WTC11 (cell line): Measurements from ENCODE around the gene ITGAX. TPM values are rescaled to one million over a fixed set of nuclear protein-coding genes. Genes with fewer than 3 reads are reported as not detected.

ENCODE experiments used
- ATAC-seq: fragments of 200-7000 bp; cut with Tn5 transposase; 2 replicates; pipeline ENCODE4 v1.10.0; 2021; ENCODE audit warnings: mild to moderate bottlenecking, moderate library complexity
- CTCF ChIA-PET: fragments of 300-600 bp; sonication (Branson Sonifier 250); formaldehyde crosslinking; loops from one replicate; lab custom pipeline; 2021; ENCODE audit warnings: antibody characterized with exemption; lab: Charles Lee
- POLR2A ChIA-PET: fragments of 350-600 bp; sonication (Branson Sonifier 250); formaldehyde crosslinking; loops from one replicate; lab custom pipeline; 2021; ENCODE audit warnings: antibody characterized with exemption; lab: Charles Lee
- DNase-seq: peaks from one replicate; pipeline ENCODE4 v3.0.0; 2021; ENCODE audit warnings: low spot score
- H3K27ac Mint-ChIP-seq: 2 replicates; pipeline ENCODE4 v1.8.0; 2021; ENCODE audit warnings: mixed read lengths
- H3K27me3 Mint-ChIP-seq: 2 replicates; pipeline ENCODE4 v1.8.0; 2021; ENCODE audit warnings: low read depth, mild to moderate bottlenecking, moderate library complexity, mixed read lengths
- H3K36me3 Mint-ChIP-seq: 2 replicates; pipeline ENCODE4 v1.8.0; 2021; ENCODE audit warnings: mixed read lengths
- H3K4me1 Mint-ChIP-seq: 2 replicates; pipeline ENCODE4 v1.8.0; 2022; ENCODE audit warnings: mixed read lengths
- H3K4me3 Mint-ChIP-seq: 2 replicates; pipeline ENCODE4 v1.8.0; 2021; ENCODE audit warnings: mild to moderate bottlenecking, moderate library complexity, mixed read lengths
- H3K9me3 Mint-ChIP-seq: 2 replicates; pipeline ENCODE4 v1.8.0; 2021; ENCODE audit warnings: mixed read lengths
- CREB1 ChIP-seq: sonication (generic); formaldehyde crosslinking; IDR thresholded peaks from 2 replicates; pipeline ENCODE4 v1.8.0; 2023; ENCODE audit warnings: mild to moderate bottlenecking, missing genetic modification reagents
- EMX1 ChIP-seq: fragments of 250-450 bp; sonication (Bioruptor Pico); IDR thresholded peaks from 2 replicates; pipeline ENCODE4 v1.8.0; 2021; ENCODE audit warnings: mild to moderate bottlenecking
- ETV6 ChIP-seq: sonication (generic); formaldehyde crosslinking; IDR thresholded peaks from 2 replicates; pipeline ENCODE4 v1.8.1; 2022; ENCODE audit warnings: mild to moderate bottlenecking, missing genetic modification reagents
- GTF2I ChIP-seq: fragments of 250-450 bp; sonication (Bioruptor Pico); conservative IDR thresholded peaks from 2 replicates; pipeline ENCODE4 v1.4.0; 2021; ENCODE audit warnings: mild to moderate bottlenecking
- NR3C1 ChIP-seq: sonication (generic); formaldehyde crosslinking; conservative IDR thresholded peaks from 2 replicates; pipeline ENCODE4 v1.8.1; 2023; ENCODE audit warnings: low read depth, mild to moderate bottlenecking, missing genetic modification reagents
- SOX15 ChIP-seq: fragments of 250-450 bp; sonication (Bioruptor Pico); IDR thresholded peaks from 2 replicates; pipeline ENCODE4 v1.9.0; 2021; ENCODE audit warnings: mild to moderate bottlenecking
- SP1 ChIP-seq: sonication (generic); formaldehyde crosslinking; conservative IDR thresholded peaks from 2 replicates; pipeline ENCODE4 v1.8.1; 2022; ENCODE audit warnings: missing genetic modification reagents
- TCF7 ChIP-seq: sonication (generic); formaldehyde crosslinking; IDR thresholded peaks from 2 replicates; pipeline ENCODE4 v1.8.0; 2022; ENCODE audit warnings: mild to moderate bottlenecking, low read depth, missing genetic modification reagents, moderate library complexity
- TEAD4 ChIP-seq: sonication (generic); formaldehyde crosslinking; IDR thresholded peaks from 2 replicates; pipeline ENCODE4 v1.8.0; 2022; ENCODE audit warnings: mild to moderate bottlenecking, missing genetic modification reagents
- ZBTB21 ChIP-seq: sonication (generic); formaldehyde crosslinking; IDR thresholded peaks from 2 replicates; pipeline ENCODE4 v1.8.1; 2023; ENCODE audit warnings: mild to moderate bottlenecking, missing genetic modification reagents, borderline replicate concordance
- ZNF121 ChIP-seq: sonication (generic); formaldehyde crosslinking; IDR thresholded peaks from 2 replicates; pipeline ENCODE4 v1.8.0; 2023; ENCODE audit warnings: missing genetic modification reagents
- ZNF219 ChIP-seq: sonication (generic); formaldehyde crosslinking; IDR thresholded peaks from 2 replicates; pipeline ENCODE4 v1.8.0; 2023; ENCODE audit warnings: missing genetic modification reagents, mild to moderate bottlenecking, borderline replicate concordance
- total RNA-seq: library from RNA; stranded (reverse); gene quantifications from 3 replicates; pipeline ENCODE4 v1.2.3, GENCODE V29; 2021
- TF ChIP-seq, protein P1 (sequence below): sonication (generic); formaldehyde crosslinking; IDR thresholded peaks from 2 replicates; pipeline ENCODE4 v1.8.0; 2022; ENCODE audit warnings: missing genetic modification reagents
- TF ChIP-seq, protein P2 (sequence below): sonication (generic); formaldehyde crosslinking; IDR thresholded peaks from 2 replicates; pipeline ENCODE4 v1.8.1; 2022; ENCODE audit warnings: mild to moderate bottlenecking, missing genetic modification reagents, moderate library complexity, borderline replicate concordance
- TF ChIP-seq, protein P3 (sequence below): fragments of 250-450 bp; sonication (Bioruptor Pico); conservative IDR thresholded peaks from 2 replicates; pipeline ENCODE4 v1.9.0; 2021; ENCODE audit warnings: mild to moderate bottlenecking
- TF ChIP-seq, protein P4 (sequence below): sonication (generic); formaldehyde crosslinking; IDR thresholded peaks from 2 replicates; pipeline ENCODE4 v1.8.0; 2023; ENCODE audit warnings: mild to moderate bottlenecking, missing genetic modification reagents
- TF ChIP-seq, protein P5 (sequence below): sonication (generic); formaldehyde crosslinking; IDR thresholded peaks from 2 replicates; pipeline ENCODE4 v1.8.1; 2023; ENCODE audit warnings: mild to moderate bottlenecking, missing genetic modification reagents, borderline replicate concordance
- TF ChIP-seq, protein P6 (sequence below): sonication (generic); formaldehyde crosslinking; conservative IDR thresholded peaks from 2 replicates; pipeline ENCODE4 v1.8.1; 2022; ENCODE audit warnings: mild to moderate bottlenecking, missing genetic modification reagents
- TF ChIP-seq, protein P7 (sequence below): sonication (generic); formaldehyde crosslinking; IDR thresholded peaks from 2 replicates; pipeline ENCODE4 v1.8.0; 2023; ENCODE audit warnings: missing genetic modification reagents

ITGAX gene
- total RNA-seq, 1 experiment from 2014 or later: 0.33 TPM

DNA sequence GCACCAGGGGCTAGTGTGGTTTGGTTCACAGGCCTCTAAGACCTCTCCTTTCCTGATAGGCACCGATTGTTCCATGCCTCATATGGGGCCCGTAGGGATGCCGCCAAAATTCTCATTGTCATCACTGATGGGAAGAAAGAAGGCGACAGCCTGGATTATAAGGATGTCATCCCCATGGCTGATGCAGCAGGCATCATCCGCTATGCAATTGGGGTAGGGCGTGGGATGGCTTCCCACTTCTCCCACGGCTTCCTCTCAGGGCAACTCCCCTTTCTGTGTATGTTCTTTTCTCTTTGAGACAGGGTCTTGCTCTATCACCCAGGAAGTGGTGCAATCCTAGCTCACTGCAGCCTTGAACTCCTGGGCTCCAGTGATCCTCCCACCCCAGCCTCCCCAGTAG, 5.3 kb downstream of the ITGAX start:
- ChIA-PET CTCF (interaction anchor here (3.9 kb wide), 1 partner anchor 22 kb away, joined by 21 read pairs; no protein-coding TSS in a partner anchor), POLR2A (no interaction called here)
- ATAC-seq (no peak), DNase-seq (no peak)
- Mint-ChIP-seq H3K9me3 (no peaks in the 10 kb centered on the region), H3K4me3 (no peak overlapping the region), H3K4me1 (peaks cover 2% of the 10 kb centered on the region; the same call in 1 of the 2 replicates), H3K36me3 (no peaks in the 10 kb centered on the region), H3K27me3 (no peaks in the 10 kb centered on the region), H3K27ac (no peak overlapping the region)
- TF ChIP-seq SOX15 (CRISPR knock-in tag) (no peak), NR3C1 (CRISPR knock-in tag) (no peak), SP1 (CRISPR knock-in tag) (no peak), ETV6 (CRISPR knock-in tag) (no peak), ZNF219 (CRISPR knock-in tag) (no peak), CREB1 (CRISPR knock-in tag) (no peak)
- TF ChIP-seq, protein P1, sequence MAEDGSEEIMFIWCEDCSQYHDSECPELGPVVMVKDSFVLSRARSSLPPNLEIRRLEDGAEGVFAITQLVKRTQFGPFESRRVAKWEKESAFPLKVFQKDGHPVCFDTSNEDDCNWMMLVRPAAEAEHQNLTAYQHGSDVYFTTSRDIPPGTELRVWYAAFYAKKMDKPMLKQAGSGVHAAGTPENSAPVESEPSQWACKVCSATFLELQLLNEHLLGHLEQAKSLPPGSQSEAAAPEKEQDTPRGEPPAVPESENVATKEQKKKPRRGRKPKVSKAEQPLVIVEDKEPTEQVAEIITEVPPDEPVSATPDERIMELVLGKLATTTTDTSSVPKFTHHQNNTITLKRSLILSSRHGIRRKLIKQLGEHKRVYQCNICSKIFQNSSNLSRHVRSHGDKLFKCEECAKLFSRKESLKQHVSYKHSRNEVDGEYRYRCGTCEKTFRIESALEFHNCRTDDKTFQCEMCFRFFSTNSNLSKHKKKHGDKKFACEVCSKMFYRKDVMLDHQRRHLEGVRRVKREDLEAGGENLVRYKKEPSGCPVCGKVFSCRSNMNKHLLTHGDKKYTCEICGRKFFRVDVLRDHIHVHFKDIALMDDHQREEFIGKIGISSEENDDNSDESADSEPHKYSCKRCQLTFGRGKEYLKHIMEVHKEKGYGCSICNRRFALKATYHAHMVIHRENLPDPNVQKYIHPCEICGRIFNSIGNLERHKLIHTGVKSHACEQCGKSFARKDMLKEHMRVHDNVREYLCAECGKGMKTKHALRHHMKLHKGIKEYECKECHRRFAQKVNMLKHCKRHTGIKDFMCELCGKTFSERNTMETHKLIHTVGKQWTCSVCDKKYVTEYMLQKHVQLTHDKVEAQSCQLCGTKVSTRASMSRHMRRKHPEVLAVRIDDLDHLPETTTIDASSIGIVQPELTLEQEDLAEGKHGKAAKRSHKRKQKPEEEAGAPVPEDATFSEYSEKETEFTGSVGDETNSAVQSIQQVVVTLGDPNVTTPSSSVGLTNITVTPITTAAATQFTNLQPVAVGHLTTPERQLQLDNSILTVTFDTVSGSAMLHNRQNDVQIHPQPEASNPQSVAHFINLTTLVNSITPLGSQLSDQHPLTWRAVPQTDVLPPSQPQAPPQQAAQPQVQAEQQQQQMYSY: no peak

DNA sequence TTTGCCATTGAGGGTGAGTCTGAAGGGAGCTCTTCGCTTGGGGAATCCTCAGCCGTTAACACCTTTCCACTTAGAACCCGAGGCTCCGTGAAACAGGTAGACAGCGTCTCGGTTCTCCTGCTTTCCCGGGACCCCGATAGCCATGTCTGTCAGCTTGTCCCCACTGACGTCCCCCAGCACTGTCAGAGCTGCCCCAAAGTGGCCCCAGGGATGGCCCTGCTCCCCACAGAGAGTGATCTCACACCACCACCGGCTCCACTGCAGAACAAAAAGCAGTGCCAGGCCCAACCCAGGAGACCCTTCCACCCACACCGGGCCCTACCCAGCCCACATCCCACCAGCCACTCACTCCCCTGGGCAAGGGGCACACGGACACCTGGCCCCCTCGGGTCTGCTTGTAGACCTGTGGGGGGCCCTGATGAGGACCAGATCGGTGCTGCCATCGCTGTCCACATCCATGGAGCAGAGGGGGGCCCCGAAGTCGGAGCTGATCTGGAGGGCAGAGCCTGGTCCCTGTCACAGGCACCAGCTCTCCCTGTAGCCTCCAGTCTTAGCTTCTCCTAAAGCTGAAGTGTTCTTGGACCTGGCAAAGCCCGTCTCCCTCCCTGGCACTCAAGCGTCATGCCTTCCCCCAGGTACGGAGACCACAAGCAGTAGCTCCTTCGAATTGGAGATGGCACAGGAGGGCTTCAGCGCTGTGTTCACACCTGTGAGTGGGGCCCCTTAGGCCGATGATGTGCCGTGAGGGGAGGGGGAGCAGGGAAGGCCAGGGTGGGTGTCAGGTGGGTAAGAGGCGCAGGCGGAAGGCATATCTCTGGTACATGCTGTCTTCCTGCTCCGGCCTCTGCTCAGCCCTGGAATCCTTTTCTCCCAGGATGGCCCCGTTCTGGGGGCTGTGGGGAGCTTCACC, 6.5 kb downstream of the ITGAX start:
- peaks cover 2% of the 10 kb centered on the region; the same call in 1 of the 2 replicates for H3K4me1 Mint-ChIP-seq
- DNase-seq (no peak), ATAC-seq (no peak)
- H3K27me3 Mint-ChIP-seq: no peaks in the 10 kb centered on the region
- H3K9me3 Mint-ChIP-seq: no peaks in the 10 kb centered on the region
- H3K36me3 Mint-ChIP-seq: no peaks in the 10 kb centered on the region
- POLR2A ChIA-PET: no interaction called here
- CTCF ChIA-PET: interaction anchor here (0.6 kb wide), 1 partner anchor 27 kb away, joined by 6 read pairs; no protein-coding TSS in a partner anchor
- no peak overlapping the region for H3K4me3 Mint-ChIP-seq
- no peak overlapping the region for H3K27ac Mint-ChIP-seq
- no peak for TF ChIP-seq ZNF121
- no peak for TF ChIP-seq GTF2I (CRISPR knock-in tag)
- TF ChIP-seq, protein P2, sequence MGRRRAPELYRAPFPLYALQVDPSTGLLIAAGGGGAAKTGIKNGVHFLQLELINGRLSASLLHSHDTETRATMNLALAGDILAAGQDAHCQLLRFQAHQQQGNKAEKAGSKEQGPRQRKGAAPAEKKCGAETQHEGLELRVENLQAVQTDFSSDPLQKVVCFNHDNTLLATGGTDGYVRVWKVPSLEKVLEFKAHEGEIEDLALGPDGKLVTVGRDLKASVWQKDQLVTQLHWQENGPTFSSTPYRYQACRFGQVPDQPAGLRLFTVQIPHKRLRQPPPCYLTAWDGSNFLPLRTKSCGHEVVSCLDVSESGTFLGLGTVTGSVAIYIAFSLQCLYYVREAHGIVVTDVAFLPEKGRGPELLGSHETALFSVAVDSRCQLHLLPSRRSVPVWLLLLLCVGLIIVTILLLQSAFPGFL (CRISPR knock-in tag): no peak
- TF ChIP-seq, protein P3, sequence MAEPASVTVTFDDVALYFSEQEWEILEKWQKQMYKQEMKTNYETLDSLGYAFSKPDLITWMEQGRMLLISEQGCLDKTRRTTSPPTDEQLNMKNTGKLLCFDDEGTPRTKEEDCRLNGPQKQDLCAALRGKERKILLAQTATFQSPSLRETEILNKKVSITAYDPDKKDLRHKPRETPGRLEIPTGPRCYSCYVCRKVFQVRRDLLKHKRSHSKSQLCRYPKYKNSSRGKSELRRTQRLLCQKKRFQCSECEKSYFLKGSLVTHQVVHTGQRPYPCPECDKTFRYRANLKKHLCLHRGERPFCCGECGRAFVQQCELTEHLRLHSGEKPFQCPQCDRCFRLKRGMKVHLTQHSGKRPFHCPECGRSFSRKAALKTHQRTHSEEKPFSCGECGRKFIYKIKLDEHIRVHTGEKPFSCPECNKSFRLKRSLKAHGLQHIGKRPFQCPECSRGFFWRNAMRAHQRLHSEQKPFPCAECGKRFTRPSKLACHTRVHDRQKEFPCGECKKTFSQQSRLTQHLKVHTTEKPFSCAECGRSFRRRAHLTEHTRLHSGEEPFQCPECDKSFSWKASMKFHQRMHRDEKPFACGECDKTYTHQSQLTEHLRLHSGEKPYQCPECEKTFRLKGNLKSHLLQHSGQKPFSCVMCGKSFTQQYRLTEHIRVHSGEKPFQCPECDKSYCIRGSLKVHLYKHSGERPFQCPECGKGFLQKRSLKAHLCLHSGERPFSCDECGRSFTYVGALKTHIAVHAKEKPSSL: no peak
- TF ChIP-seq, protein P4, sequence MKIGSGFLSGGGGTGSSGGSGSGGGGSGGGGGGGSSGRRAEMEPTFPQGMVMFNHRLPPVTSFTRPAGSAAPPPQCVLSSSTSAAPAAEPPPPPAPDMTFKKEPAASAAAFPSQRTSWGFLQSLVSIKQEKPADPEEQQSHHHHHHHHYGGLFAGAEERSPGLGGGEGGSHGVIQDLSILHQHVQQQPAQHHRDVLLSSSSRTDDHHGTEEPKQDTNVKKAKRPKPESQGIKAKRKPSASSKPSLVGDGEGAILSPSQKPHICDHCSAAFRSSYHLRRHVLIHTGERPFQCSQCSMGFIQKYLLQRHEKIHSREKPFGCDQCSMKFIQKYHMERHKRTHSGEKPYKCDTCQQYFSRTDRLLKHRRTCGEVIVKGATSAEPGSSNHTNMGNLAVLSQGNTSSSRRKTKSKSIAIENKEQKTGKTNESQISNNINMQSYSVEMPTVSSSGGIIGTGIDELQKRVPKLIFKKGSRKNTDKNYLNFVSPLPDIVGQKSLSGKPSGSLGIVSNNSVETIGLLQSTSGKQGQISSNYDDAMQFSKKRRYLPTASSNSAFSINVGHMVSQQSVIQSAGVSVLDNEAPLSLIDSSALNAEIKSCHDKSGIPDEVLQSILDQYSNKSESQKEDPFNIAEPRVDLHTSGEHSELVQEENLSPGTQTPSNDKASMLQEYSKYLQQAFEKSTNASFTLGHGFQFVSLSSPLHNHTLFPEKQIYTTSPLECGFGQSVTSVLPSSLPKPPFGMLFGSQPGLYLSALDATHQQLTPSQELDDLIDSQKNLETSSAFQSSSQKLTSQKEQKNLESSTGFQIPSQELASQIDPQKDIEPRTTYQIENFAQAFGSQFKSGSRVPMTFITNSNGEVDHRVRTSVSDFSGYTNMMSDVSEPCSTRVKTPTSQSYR (CRISPR knock-in tag): no peak
- no peak for TF ChIP-seq ZBTB21
- TF ChIP-seq, protein P5, sequence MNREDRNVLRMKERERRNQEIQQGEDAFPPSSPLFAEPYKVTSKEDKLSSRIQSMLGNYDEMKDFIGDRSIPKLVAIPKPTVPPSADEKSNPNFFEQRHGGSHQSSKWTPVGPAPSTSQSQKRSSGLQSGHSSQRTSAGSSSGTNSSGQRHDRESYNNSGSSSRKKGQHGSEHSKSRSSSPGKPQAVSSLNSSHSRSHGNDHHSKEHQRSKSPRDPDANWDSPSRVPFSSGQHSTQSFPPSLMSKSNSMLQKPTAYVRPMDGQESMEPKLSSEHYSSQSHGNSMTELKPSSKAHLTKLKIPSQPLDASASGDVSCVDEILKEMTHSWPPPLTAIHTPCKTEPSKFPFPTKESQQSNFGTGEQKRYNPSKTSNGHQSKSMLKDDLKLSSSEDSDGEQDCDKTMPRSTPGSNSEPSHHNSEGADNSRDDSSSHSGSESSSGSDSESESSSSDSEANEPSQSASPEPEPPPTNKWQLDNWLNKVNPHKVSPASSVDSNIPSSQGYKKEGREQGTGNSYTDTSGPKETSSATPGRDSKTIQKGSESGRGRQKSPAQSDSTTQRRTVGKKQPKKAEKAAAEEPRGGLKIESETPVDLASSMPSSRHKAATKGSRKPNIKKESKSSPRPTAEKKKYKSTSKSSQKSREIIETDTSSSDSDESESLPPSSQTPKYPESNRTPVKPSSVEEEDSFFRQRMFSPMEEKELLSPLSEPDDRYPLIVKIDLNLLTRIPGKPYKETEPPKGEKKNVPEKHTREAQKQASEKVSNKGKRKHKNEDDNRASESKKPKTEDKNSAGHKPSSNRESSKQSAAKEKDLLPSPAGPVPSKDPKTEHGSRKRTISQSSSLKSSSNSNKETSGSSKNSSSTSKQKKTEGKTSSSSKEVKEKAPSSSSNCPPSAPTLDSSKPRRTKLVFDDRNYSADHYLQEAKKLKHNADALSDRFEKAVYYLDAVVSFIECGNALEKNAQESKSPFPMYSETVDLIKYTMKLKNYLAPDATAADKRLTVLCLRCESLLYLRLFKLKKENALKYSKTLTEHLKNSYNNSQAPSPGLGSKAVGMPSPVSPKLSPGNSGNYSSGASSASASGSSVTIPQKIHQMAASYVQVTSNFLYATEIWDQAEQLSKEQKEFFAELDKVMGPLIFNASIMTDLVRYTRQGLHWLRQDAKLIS (CRISPR knock-in tag): no peak
- TF ChIP-seq TCF7 (CRISPR knock-in tag): no peak
- TF ChIP-seq, protein P6, sequence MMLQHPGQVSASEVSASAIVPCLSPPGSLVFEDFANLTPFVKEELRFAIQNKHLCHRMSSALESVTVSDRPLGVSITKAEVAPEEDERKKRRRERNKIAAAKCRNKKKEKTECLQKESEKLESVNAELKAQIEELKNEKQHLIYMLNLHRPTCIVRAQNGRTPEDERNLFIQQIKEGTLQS (CRISPR knock-in tag): no peak
- TF ChIP-seq, protein P7, sequence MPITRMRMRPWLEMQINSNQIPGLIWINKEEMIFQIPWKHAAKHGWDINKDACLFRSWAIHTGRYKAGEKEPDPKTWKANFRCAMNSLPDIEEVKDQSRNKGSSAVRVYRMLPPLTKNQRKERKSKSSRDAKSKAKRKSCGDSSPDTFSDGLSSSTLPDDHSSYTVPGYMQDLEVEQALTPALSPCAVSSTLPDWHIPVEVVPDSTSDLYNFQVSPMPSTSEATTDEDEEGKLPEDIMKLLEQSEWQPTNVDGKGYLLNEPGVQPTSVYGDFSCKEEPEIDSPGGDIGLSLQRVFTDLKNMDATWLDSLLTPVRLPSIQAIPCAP: no peak
- no peak for TF ChIP-seq EMX1 (CRISPR knock-in tag)
- no peak for TF ChIP-seq TEAD4 (CRISPR knock-in tag)
